Bronchial epithelial cell (primary cell): ENCODE data around the gene CKAP4. TPM values are rescaled to one million over a fixed set of nuclear protein-coding genes. Genes with fewer than 3 reads are reported as not detected.
A peak's percentile ranks its signal among the peaks of the same experiment; 100 is the strongest.
"Not testable (repeated sequence)": the region's sequence is repeated elsewhere in the genome, so short reads cannot be mapped to it uniquely, and the experiment has no call there.

Experiments used
- DNase-seq: peaks from one replicate; pipeline ENCODE4 v3.0.0-alpha.2; 2010; ENCODE audit warnings: low read depth
- FAIRE-seq: peaks from 2 replicates; lab custom pipeline; 2011; peaks lifted over from hg19 to GRCh38; lab: Jason Lieb, UNC
- H3K27me3 ChIP-seq: 2 replicates; pipeline ENCODE4 v1.5.1; 2011; ENCODE audit warnings: low read length; ENCODE audit not compliant: control insufficient read depth, insufficient read depth
- H3K36me3 ChIP-seq: 2 replicates; pipeline ENCODE4 v1.5.1; 2011; ENCODE audit warnings: low read length; ENCODE audit not compliant: control insufficient read depth, insufficient read depth
- H3K4me3 ChIP-seq: 2 replicates; pipeline ENCODE4 v1.5.1; 2011; ENCODE audit warnings: mild to moderate bottlenecking, low read depth, low read length, control low read depth
- CTCF ChIP-seq: IDR thresholded peaks from 2 replicates; pipeline ENCODE4 v1.5.1; 2011; ENCODE audit warnings: mild to moderate bottlenecking, moderate library complexity, low read length, control low read depth, inconsistent platforms; ENCODE audit not compliant: insufficient read depth, severe bottlenecking
- total RNA-seq: library from RNA; depleted of rRNA; stranded (reverse); fragments of >200 nt; gene quantifications from 2 replicates; pipeline ENCODE4 v1.2.1, GENCODE V29; 2014

CKAP4 gene
- total RNA-seq, 1 donor from 2014 or later = 56.6 TPM

- Histone ChIP-seq H3K27me3 (no peaks in the 10 kb centered on the region), H3K36me3 (no peaks in the 10 kb centered on the region), H3K4me3 (no peak overlapping the region)
- TF ChIP-seq CTCF = no peak
- DNase-seq (no peak), FAIRE-seq (no peak)
Measured at GRCh38 chr12:106290666-106291065, 42.8 kb upstream of the CKAP4 start.

GRCh38 chr12:106289196-106289681, 41.4 kb upstream of the CKAP4 start:
- FAIRE-seq (no peak), DNase-seq (no peak)
- Histone ChIP-seq H3K4me3 (no peak overlapping the region), H3K36me3 (no peaks in the 10 kb centered on the region), H3K27me3 (no peaks in the 10 kb centered on the region)
- TF ChIP-seq CTCF = no peak

- H3K4me3 ChIP-seq = no peak overlapping the region
- TF ChIP-seq CTCF = no peak
- FAIRE-seq (no peak), DNase-seq (peak; percentile 98)
- no peaks in the 10 kb centered on the region for H3K27me3 ChIP-seq
- H3K36me3 ChIP-seq = no peaks in the 10 kb centered on the region
Measured at GRCh38 chr12:106288494-106289195, 40.8 kb upstream of the CKAP4 start.

GRCh38 chr12:106288101-106288493, 40.3 kb upstream of the CKAP4 start:
- DNase-seq (no peak), FAIRE-seq (no peak)
- Histone ChIP-seq H3K27me3 (no peaks in the 10 kb centered on the region), H3K36me3 (no peaks in the 10 kb centered on the region), H3K4me3 (no peak overlapping the region)
- TF ChIP-seq CTCF = no peak

- Histone ChIP-seq H3K36me3 (no peaks in the 10 kb centered on the region), H3K27me3 (no peaks in the 10 kb centered on the region), H3K4me3 (no peak overlapping the region)
- no peak for TF ChIP-seq CTCF
- FAIRE-seq (no peak), DNase-seq (no peak)
Measured at GRCh38 chr12:106287364-106287763, 39.5 kb upstream of the CKAP4 start.

- not testable (repeated sequence) for FAIRE-seq
Measured at GRCh38 chr12:106286576-106287162, 38.8 kb upstream of the CKAP4 start.

More at GRCh38 chr12:106286576-106287162, 38.8 kb upstream of the CKAP4 start:
- not testable (repeated sequence) for H3K27me3 ChIP-seq, H3K36me3 ChIP-seq, H3K4me3 ChIP-seq, DNase-seq
